HepG2 (cell line): ENCODE results near the gene CCNB1IP1. TPM values are rescaled to one million over a fixed set of nuclear protein-coding genes. Genes with fewer than 3 reads are reported as not detected.
A peak's percentile ranks its signal among the peaks of the same experiment; 100 is the strongest.

Experiments
- ATM ChIP-seq: fragments of 450-650 bp; IDR thresholded peaks from 2 replicates; pipeline ENCODE4 v1.7.1; 2017; ENCODE audit warnings: mild to moderate bottlenecking, borderline replicate concordance
- ELF1 ChIP-seq: sonication (generic); formaldehyde crosslinking; IDR thresholded peaks from 2 replicates; pipeline ENCODE4 v1.4.0; 2020; ENCODE audit warnings: missing genetic modification reagents
- ETV5 ChIP-seq: IDR thresholded peaks from 2 replicates; pipeline ENCODE4 v1.6.1; 2018; ENCODE audit warnings: missing biosample characterization, missing genetic modification reagents, inconsistent platforms, borderline replicate concordance
- FOXP1 ChIP-seq, 2 experiments: fragments of 450-650 bp in 1 of 2; IDR thresholded peaks; 2 replicates each; pipeline ENCODE4 v1.6.1; 2017 to 2018; ENCODE audit warnings: antibody characterized with exemption in 1 of 2
- GATA4 ChIP-seq: sonication (generic); IDR thresholded peaks from 2 replicates; pipeline ENCODE4 v1.6.1; 2016; ENCODE audit warnings: antibody characterized with exemption, low read depth, borderline replicate concordance
- IRF2 ChIP-seq: IDR thresholded peaks from 2 replicates; pipeline ENCODE4 v1.6.1; 2018; ENCODE audit warnings: missing genetic modification reagents, missing compliant biosample characterization
- MEF2D ChIP-seq: sonication (generic); formaldehyde crosslinking; IDR thresholded peaks from 2 replicates; pipeline ENCODE4 v1.5.1; 2020; ENCODE audit warnings: mild to moderate bottlenecking, missing genetic modification reagents
- NAIF1 ChIP-seq: sonication (generic); formaldehyde crosslinking; IDR thresholded peaks from 2 replicates; pipeline ENCODE4 v1.5.0; 2020; ENCODE audit warnings: mild to moderate bottlenecking, missing genetic modification reagents, borderline replicate concordance
- RBFOX2 ChIP-seq: fragments of 200-400 bp; formaldehyde crosslinking; IDR thresholded peaks from 2 replicates; pipeline ENCODE4 v1.6.1; 2017; ENCODE audit warnings: low read depth, mild to moderate bottlenecking, low read length
- SAP130 ChIP-seq: IDR thresholded peaks from 2 replicates; pipeline ENCODE4 v1.6.1; 2016; ENCODE audit warnings: low read depth
- SIX1 ChIP-seq: sonication (generic); formaldehyde crosslinking; IDR thresholded peaks from 2 replicates; pipeline ENCODE4 v1.4.0; 2020; ENCODE audit warnings: missing genetic modification reagents, borderline replicate concordance
- ZNF468 ChIP-seq: sonication (generic); formaldehyde crosslinking; IDR thresholded peaks from 2 replicates; pipeline ENCODE4 v1.8.0; 2022; ENCODE audit warnings: mild to moderate bottlenecking, moderate library complexity, missing genetic modification reagents
- ZNF501 ChIP-seq: sonication (generic); formaldehyde crosslinking; IDR thresholded peaks from 2 replicates; pipeline ENCODE4 v1.5.1; 2020; ENCODE audit warnings: mild to moderate bottlenecking, moderate library complexity, missing genetic modification reagents
- ZNF629 ChIP-seq: sonication (generic); formaldehyde crosslinking; conservative IDR thresholded peaks from 2 replicates; pipeline ENCODE4 v1.5.0; 2020; ENCODE audit warnings: missing genetic modification reagents
- ZNF724P ChIP-seq: sonication (generic); formaldehyde crosslinking; IDR thresholded peaks from 2 replicates; pipeline ENCODE4 v1.8.0; 2022; ENCODE audit warnings: missing genetic modification reagents, borderline replicate concordance
- ZNF749 ChIP-seq: sonication (generic); formaldehyde crosslinking; IDR thresholded peaks from 2 replicates; pipeline ENCODE4 v1.8.0; 2022; ENCODE audit warnings: mild to moderate bottlenecking, missing genetic modification reagents, moderate library complexity, borderline replicate concordance
- polyA plus RNA-seq, 8 experiments: library from polyadenylated mRNA; depleted of rRNA in 3 of 8; stranded (reverse) in 7 of 8; unstranded in 1 of 8; fragments of >200 nt; fragmentation: Illumina TruSeq in 4 of 8; extraction: Trizol in 4 of 8; gene quantifications; 2 replicates each; pipeline versions ENCODE4 v1.2.1 to v1.2.3, GENCODE V29; 2011 to 2016; ENCODE audit warnings: low read depth in 4 of 8, missing spikeins in 1 of 8, mixed read lengths in 1 of 8; ENCODE audit not compliant: insufficient read depth in 1 of 8
- total RNA-seq, 5 experiments: library from RNA; depleted of rRNA; stranded (reverse); fragments of >200 nt; fragmentation: Illumina TruSeq; extraction: Trizol; gene quantifications; 2 replicates each; pipeline ENCODE4 v1.2.3, GENCODE V29; 2016; ENCODE audit warnings: low read depth in 1 of 5
- TF ChIP-seq, protein P1 (sequence below): sonication (generic); formaldehyde crosslinking; IDR thresholded peaks from 2 replicates; pipeline ENCODE4 v1.9.0; 2021; ENCODE audit warnings: missing genetic modification reagents, mild to moderate bottlenecking, borderline replicate concordance
- TF ChIP-seq, protein P2 (sequence below): sonication (generic); formaldehyde crosslinking; conservative IDR thresholded peaks from 2 replicates; pipeline ENCODE4 v1.8.1; 2023; ENCODE audit warnings: missing genetic modification reagents
- TF ChIP-seq, protein P3 (sequence below): sonication (generic); formaldehyde crosslinking; IDR thresholded peaks from 2 replicates; pipeline ENCODE4 v1.8.1; 2023; ENCODE audit warnings: mild to moderate bottlenecking, inconsistent platforms, moderate library complexity, missing genetic modification reagents, borderline replicate concordance
- TF ChIP-seq, protein P4 (sequence below): IDR thresholded peaks from 2 replicates; pipeline ENCODE4 v1.6.1; 2016; ENCODE audit warnings: low read depth
- TF ChIP-seq, protein P5 (sequence below): sonication (generic); formaldehyde crosslinking; IDR thresholded peaks from 2 replicates; pipeline ENCODE4 v1.4.0; 2020; ENCODE audit warnings: missing genetic modification reagents

Gene CCNB1IP1
- total and polyA plus RNA-seq, 2 of the 13 experiments (the other 11 are each of a cell fraction or from before 2014, with no cell fraction given) = 98.3 to 125 TPM

DNA sequence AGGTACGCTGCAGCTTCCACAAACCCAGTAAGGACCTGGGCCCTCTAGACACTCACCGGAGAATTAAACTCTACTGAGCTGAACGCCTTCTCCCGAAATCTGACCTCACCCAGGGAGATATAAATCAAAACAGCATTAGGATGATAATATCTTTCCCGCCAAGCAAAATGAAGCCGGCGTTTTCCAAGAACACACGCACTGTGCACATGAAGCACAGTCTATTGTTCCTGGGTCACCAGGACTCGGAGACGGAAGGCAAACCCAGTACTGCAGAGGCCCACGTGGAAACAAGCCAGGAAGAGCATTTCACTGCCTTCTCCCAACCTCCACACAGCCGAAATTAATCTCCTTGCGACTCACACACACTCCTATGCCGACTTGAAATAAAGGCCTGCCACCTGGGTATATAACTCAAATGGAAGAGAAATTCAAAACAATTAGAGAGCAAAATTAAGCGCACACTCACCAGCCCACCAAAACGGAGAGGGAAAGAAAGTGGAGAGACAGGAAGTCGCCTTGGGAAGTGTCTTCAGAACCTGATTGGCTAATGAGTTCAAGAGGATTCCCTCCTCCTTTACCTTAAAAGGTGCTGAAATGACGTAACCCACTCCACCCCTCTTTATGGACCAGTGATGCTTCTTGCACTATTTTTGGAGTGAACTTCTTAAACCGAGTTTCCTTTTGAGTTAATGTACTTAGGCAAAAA is at the start of gene CCNB1IP1 (continued):
- TF ChIP-seq, protein P1, sequence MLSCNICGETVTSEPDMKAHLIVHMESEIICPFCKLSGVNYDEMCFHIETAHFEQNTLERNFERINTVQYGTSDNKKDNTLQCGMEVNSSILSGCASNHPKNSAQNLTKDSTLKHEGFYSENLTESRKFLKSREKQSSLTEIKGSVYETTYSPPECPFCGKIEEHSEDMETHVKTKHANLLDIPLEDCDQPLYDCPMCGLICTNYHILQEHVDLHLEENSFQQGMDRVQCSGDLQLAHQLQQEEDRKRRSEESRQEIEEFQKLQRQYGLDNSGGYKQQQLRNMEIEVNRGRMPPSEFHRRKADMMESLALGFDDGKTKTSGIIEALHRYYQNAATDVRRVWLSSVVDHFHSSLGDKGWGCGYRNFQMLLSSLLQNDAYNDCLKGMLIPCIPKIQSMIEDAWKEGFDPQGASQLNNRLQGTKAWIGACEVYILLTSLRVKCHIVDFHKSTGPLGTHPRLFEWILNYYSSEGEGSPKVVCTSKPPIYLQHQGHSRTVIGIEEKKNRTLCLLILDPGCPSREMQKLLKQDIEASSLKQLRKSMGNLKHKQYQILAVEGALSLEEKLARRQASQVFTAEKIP (CRISPR knock-in tag) = no peak
- no peak for TF ChIP-seq FOXP1 (IDR thresholded peaks at IDR 0.05)
- 0 out of 2 replicates have a peak, but pooled peaks have one; percentile 4 for TF ChIP-seq FOXP1 (CRISPR knock-in tag; IDR thresholded peaks at IDR 0.05)
- peak; percentile 29; the same call in 1 of the 2 replicates for TF ChIP-seq GATA4
- TF ChIP-seq ELF1 (CRISPR knock-in tag) = peak; percentile 78
- peak; percentile 43; the same call in 1 of the 2 replicates for TF ChIP-seq ZNF749 (CRISPR knock-in tag)
- no peak for TF ChIP-seq ZNF468
- peak; percentile 29; the same call in 1 of the 2 replicates for TF ChIP-seq IRF2 (CRISPR knock-in tag)
- TF ChIP-seq ZNF724P = 0 out of 2 replicates have a peak, but pooled peaks have one; percentile 28
- TF ChIP-seq, protein P2, sequence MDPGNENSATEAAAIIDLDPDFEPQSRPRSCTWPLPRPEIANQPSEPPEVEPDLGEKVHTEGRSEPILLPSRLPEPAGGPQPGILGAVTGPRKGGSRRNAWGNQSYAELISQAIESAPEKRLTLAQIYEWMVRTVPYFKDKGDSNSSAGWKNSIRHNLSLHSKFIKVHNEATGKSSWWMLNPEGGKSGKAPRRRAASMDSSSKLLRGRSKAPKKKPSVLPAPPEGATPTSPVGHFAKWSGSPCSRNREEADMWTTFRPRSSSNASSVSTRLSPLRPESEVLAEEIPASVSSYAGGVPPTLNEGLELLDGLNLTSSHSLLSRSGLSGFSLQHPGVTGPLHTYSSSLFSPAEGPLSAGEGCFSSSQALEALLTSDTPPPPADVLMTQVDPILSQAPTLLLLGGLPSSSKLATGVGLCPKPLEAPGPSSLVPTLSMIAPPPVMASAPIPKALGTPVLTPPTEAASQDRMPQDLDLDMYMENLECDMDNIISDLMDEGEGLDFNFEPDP (CRISPR knock-in tag) = no peak
- TF ChIP-seq, protein P3, sequence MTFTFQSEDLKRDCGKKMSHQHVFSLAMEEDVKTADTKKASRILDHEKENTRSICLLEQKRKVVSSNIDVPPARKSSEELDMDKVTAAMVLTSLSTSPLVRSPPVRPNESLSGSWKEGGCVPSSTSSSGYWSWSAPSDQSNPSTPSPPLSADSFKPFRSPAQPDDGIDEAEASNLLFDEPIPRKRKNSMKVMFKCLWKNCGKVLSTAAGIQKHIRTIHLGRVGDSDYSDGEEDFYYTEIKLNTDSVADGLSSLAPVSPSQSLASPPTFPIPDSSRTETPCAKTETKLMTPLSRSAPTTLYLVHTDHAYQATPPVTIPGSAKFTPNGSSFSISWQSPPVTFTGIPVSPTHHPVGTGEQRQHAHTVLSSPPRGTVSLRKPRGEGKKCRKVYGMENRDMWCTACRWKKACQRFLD (CRISPR knock-in tag) = 0 out of 2 replicates have a peak, but pooled peaks have one; percentile 42
- peak; percentile 93 for TF ChIP-seq ZNF501 (CRISPR knock-in tag)
- peak; percentile 96 for TF ChIP-seq SAP130 (CRISPR knock-in tag)
- TF ChIP-seq SIX1 (CRISPR knock-in tag) = no peak; the same call in 1 of the 2 replicates
- TF ChIP-seq ZNF629 (CRISPR knock-in tag) = no peak
- no peak for TF ChIP-seq ATM
- peak; percentile 43; the same call in 1 of the 2 replicates for TF ChIP-seq ETV5 (CRISPR knock-in tag)
- TF ChIP-seq, protein P4, sequence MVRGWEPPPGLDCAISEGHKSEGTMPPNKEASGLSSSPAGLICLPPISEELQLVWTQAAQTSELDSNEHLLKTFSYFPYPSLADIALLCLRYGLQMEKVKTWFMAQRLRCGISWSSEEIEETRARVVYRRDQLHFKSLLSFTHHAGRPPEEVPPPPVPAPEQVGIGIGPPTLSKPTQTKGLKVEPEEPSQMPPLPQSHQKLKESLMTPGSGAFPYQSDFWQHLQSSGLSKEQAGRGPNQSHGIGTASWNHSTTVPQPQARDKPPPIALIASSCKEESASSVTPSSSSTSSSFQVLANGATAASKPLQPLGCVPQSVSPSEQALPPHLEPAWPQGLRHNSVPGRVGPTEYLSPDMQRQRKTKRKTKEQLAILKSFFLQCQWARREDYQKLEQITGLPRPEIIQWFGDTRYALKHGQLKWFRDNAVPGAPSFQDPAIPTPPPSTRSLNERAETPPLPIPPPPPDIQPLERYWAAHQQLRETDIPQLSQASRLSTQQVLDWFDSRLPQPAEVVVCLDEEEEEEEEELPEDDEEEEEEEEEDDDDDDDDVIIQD (CRISPR knock-in tag) = peak; percentile 60; the same call in 1 of the 2 replicates
- peak; percentile 94; the same call in 1 of the 2 replicates for TF ChIP-seq MEF2D
- peak; percentile 78 for TF ChIP-seq RBFOX2
- TF ChIP-seq NAIF1 (CRISPR knock-in tag) = 0 out of 2 replicates have a peak, but pooled peaks have one; percentile 2
- TF ChIP-seq, protein P5, sequence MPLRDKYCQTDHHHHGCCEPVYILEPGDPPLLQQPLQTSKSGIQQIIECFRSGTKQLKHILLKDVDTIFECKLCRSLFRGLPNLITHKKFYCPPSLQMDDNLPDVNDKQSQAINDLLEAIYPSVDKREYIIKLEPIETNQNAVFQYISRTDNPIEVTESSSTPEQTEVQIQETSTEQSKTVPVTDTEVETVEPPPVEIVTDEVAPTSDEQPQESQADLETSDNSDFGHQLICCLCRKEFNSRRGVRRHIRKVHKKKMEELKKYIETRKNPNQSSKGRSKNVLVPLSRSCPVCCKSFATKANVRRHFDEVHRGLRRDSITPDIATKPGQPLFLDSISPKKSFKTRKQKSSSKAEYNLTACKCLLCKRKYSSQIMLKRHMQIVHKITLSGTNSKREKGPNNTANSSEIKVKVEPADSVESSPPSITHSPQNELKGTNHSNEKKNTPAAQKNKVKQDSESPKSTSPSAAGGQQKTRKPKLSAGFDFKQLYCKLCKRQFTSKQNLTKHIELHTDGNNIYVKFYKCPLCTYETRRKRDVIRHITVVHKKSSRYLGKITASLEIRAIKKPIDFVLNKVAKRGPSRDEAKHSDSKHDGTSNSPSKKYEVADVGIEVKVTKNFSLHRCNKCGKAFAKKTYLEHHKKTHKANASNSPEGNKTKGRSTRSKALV (CRISPR knock-in tag) = 0 out of 2 replicates have a peak, but pooled peaks have one; percentile 1
